SH-SY5Y (cell line): Measurements from ENCODE around the gene TASP1.

Experiments
- GATA2 ChIP-seq: IDR thresholded peaks from 2 replicates; pipeline ENCODE4 v1.6.1; 2011; ENCODE audit warnings: mild to moderate bottlenecking, low read depth, low read length
- GATA3 ChIP-seq: IDR thresholded peaks from 2 replicates; pipeline ENCODE4 v1.6.1; 2011; ENCODE audit warnings: low read depth, mild to moderate bottlenecking, low read length, moderate library complexity

- TF ChIP-seq GATA2 (no peak), GATA3 (no peak)
Measured at GRCh38 chr20:13530146-13530545, 108.6 kb downstream of the TASP1 start.
